Right cardiac atrium (tissue), 5 donors: ENCODE data around the gene LYZL2. TPM values are rescaled to one million over a fixed set of nuclear protein-coding genes. Genes with fewer than 3 reads are reported as not detected.
"Not testable (repeated sequence)": the region's sequence is repeated elsewhere in the genome, so short reads cannot be mapped to it uniquely, and the experiment has no call there.

ENCODE experiments used
- ATAC-seq, 2 donors: fragments of 200-7000 bp; cut with Tn5 transposase; one replicate each; pipeline versions ENCODE4 v1.8.0 to v1.9.1; 2020; ENCODE audit warnings: moderate library complexity in 2 of 2, mild to moderate bottlenecking in 1 of 2
- DNase-seq, 3 donors: peaks; one replicate each; pipeline ENCODE4 v3.0.0-alpha.2; 2020
- H3K27ac ChIP-seq: one replicate; pipeline ENCODE4 v1.5.1; 2013; ENCODE audit warnings: mild to moderate bottlenecking, low read length, control low read depth, moderate library complexity
- H3K27me3 ChIP-seq: one replicate; pipeline ENCODE4 v1.6.1; 2013; ENCODE audit not compliant: control insufficient read depth, insufficient read depth
- H3K4me1 ChIP-seq: one replicate; pipeline ENCODE4 v1.6.1; 2013; ENCODE audit warnings: low read length; ENCODE audit not compliant: control insufficient read depth, insufficient read depth
- H3K4me3 ChIP-seq: one replicate; pipeline ENCODE4 v1.5.1; 2013; ENCODE audit warnings: low read length, control low read depth
- H3K9me3 ChIP-seq: one replicate; pipeline ENCODE4 v1.6.1; 2013; ENCODE audit warnings: low read length; ENCODE audit not compliant: control insufficient read depth
- WGBS: extraction: QIAGEN DNeasy Blood & Tissue Kit; methylation state at CpG from one replicate; pipeline ENCODE4 v1.1.7; 2013; 5-methylcytosine and 5-hydroxymethylcytosine counted together
- intact Hi-C, 4 donors: fragments of 100-400 bp; cut with DNase I; formaldehyde crosslinking; loops; one replicate each; pipeline versions ENCODE4 v1.11.0 to v1.14.0; 2022 to 2023
- long read RNA-seq, 4 donors: library from polyadenylated mRNA; unstranded; transcript quantifications; one replicate each; pipeline ENCODE4 v2.0.0, GENCODE V29; 2020 to 2021
- polyA plus RNA-seq: library from polyadenylated mRNA; stranded (reverse); fragments of 200-250 nt; gene quantifications from one replicate; pipeline ENCODE4 v1.2.3, GENCODE V29; 2013
- total RNA-seq, 4 donors: library from RNA; stranded (reverse); fragmentation: NEBNext Ultra II Directional; extraction: Animal tissue kit (Norgen Biotek cat#: 25700); gene quantifications; one replicate each; pipeline ENCODE4 v1.2.1, GENCODE V29; 2021
- donor health status: healthy with polysubstance abuse.
- donor health status: DM: no; HTN: yes; CAD: no.
- donor health status: DM: no; HTN: no; CAD: no.
- donor health status: DM: no; HTN: yes; CAD: no; lungs with severe emphysema.
- donor health status: DM: yes; HTN: yes; CAD: no.

The LYZL2 gene
- total RNA-seq (not detected), polyA plus RNA-seq (not detected)
- long read RNA-seq, donor 1, result 0 reads
- long read RNA-seq, donor 2, result 0 reads
- long read RNA-seq, donor 3, result 0 reads
- long read RNA-seq, donor 4, result 0 reads

DNA sequence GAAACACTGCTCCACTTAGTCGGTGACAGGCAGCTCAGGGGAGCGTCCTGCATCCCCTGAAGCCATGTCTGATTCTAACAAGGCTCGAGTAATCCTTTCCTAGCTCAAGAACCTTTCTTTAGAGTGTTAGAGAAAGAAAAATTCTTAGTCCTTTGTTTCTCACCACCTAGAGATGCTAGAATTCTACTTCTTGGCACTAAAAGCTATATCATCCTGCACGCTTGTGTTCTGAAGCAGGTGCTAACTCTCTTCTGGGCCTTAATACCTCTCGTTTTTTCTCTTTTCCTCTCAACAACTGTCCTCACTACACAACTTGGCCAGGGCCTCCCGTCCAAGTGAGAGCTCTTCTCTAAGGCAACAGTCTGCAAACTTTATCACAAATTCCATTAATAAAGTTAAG is at the start of gene LYZL2:
TSS of gene LYZL2 (minus strand) at position 101 of the 400 bp plus-strand sequence. CDS start 2,838 bp downstream, outside the sequence.
- Histone ChIP-seq H3K27ac (no peak within 1 kb of the TSS), H3K9me3 (no peaks in the 10 kb centered on the region), H3K4me3 (no peak within 1 kb of the TSS), H3K4me1 (no peaks in the 10 kb centered on the region), H3K27me3 (no peaks in the 10 kb centered on the region)
- intact Hi-C loops, result loop anchor here in 1 of 4 donors (10.0 kb wide), 1 partner anchor 1335 kb away; no protein-coding TSS in a partner anchor
- 78% methylated on average over 6 of the region's 6 CpGs for WGBS
- no peak for ATAC-seq
- no peak for DNase-seq

DNA sequence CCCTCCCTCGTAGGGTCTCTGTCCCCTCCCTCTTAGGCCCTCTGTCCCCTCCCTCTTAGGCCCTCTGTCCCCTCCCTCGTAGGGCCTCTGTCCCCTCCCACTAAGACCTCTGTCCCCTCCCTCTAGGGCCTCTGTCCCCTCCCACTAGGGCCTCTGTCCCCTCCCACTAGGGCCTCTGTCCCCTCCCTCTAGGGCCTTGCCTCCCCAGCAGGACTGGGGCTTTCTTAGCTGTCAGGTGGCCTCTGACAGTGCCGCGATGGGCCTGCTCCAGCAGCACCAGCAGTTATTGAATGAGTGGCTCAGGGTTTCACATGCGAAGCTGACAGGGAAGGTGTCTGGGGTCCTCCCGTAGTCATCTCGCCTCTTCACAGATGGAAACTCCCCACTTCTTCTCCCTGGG is 48.1 kb upstream of the LYZL2 start:
- ATAC-seq, H3K4me1 ChIP-seq, H3K9me3 ChIP-seq, H3K4me3 ChIP-seq, H3K27ac ChIP-seq, intact Hi-C loops, DNase-seq, H3K27me3 ChIP-seq: not testable (repeated sequence)
- 84% methylated on average over 5 of the region's 7 CpGs for WGBS

DNA sequence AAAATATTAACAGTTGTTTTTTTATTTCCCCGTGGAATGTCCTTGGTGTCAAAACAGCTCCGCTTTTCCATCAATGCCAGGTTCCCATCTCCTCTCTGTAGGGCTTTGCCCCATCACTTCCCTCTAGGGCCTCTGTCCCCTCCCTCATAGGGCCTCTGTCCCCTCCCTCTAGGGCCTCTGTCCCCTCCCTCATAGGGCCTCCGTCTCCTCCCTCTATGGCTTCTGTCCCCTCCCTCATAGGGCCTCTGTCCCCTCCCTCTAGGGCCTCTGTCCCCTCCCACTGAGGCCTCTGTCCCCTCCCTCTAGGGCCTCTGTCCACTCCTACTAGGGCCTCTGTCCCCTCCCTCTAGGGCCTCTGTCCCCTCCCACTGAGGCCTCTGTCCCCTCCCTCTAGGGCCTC is 47.6 kb upstream of the LYZL2 start:
- H3K9me3 ChIP-seq, H3K4me1 ChIP-seq, H3K27ac ChIP-seq, H3K4me3 ChIP-seq, ATAC-seq, H3K27me3 ChIP-seq, intact Hi-C loops, DNase-seq: not testable (repeated sequence)
- 94% methylated on average over 3 of the region's 3 CpGs for WGBS

DNA sequence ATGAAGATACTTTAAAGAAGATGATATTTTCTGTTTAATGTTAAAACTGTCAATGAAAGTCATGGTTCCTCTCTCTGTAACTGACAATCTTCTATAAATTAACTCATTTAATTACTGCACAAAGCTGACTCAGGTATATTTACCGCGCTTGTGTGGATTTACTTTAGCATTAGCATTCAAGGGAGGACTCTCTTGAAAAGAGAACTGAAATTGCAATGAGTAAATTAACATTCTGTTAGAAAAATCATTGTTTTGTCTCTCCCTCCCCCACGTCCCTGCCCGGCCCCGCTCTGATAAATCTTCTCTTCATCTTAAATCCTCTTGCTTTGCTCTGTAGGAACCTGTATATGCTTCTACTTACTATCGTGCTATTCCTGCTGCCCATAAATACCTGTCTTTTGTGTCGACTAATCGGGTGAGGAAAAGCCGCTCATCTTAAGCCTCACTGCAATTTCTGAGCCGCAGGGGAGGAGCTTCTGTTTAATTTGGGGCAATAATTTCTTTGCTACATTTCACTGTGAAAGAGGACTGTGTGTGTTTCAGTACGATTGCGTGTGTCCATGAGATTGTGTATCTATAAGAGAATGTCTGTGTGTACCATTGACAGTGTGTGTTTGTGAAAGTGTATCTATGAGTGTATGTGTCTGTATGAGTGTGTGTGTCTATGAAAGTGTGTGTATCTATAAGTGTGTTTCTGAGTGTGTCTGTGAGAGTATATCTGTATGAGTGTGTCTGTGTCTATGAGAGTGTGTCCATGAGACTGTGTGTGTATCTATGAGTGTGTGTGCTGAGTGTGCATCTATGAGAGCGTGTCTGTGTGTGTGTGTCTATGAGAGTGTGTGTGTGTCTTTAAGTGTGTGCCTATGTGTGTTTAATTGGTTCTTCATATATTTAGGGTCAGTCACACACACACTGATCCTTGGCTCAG is 46.5 kb upstream of the LYZL2 start:
- Histone ChIP-seq H3K27me3 (no peaks in the 10 kb centered on the region), H3K27ac (no peak overlapping the region), H3K4me1 (peaks cover 2% of the 10 kb centered on the region), H3K9me3 (no peaks in the 10 kb centered on the region), H3K4me3 (no peak overlapping the region)
- DNase-seq (no peak), ATAC-seq (no peak)
- 84% methylated on average over 11 of the region's 13 CpGs for WGBS
- intact Hi-C loops, result no loop called here

DNA sequence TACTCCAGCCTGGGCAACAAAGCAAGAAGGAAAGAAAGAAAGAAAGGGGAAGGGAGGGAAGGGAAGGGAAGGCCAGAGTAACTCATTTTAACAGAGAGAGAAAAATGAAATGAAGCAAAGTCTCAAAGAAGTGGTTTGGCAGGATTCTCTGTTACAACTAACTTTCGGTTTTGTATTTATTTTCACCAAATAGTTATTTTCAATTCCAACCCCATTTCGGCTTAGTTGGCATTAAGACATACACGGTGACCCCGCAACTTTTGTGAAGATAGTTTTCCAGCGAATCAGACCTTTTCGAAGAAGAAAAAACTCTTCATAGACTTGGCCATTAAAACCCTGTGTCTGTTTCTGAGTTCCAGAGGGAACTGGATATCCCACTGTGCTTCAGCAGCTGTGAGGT is 45.2 kb upstream of the LYZL2 start:
- intact Hi-C loops, result no loop called here
- WGBS, result 86% methylated on average over 6 of the region's 6 CpGs
- H3K4me1 ChIP-seq, result peaks cover 2% of the 10 kb centered on the region
- H3K27me3 ChIP-seq, result no peaks in the 10 kb centered on the region
- ATAC-seq, result no peak
- DNase-seq, result no peak
- H3K4me3 ChIP-seq, result no peak overlapping the region
- no peaks in the 10 kb centered on the region for H3K9me3 ChIP-seq
- H3K27ac ChIP-seq, result no peak overlapping the region

DNA sequence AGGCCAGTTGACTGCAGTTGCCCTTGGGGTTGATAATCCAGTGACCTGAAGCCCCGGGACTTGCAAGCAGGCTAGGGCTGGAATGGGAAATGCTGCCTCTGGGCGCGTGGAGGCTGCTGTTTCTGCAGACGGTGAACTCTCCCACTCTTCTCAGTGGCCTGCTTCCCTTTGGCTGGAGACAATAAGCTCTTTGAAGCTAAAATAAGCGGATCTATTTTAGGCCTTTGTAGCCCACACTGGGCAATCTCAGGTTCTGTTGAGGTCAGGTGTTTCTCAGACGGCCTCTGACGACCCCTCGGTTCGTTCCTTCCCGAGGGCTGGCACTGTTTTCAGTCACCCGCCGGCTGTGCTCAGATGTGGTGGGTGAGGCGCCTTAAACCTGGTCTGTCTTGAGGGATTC is 43.7 kb upstream of the LYZL2 start:
- H3K4me1 ChIP-seq, H3K4me3 ChIP-seq, DNase-seq, intact Hi-C loops, H3K27ac ChIP-seq, H3K27me3 ChIP-seq, H3K9me3 ChIP-seq: not testable (repeated sequence)
- 59% methylated on average over 8 of the region's 13 CpGs for WGBS
- ATAC-seq, result peak in 1 of 2 donors; percentile 30

DNA sequence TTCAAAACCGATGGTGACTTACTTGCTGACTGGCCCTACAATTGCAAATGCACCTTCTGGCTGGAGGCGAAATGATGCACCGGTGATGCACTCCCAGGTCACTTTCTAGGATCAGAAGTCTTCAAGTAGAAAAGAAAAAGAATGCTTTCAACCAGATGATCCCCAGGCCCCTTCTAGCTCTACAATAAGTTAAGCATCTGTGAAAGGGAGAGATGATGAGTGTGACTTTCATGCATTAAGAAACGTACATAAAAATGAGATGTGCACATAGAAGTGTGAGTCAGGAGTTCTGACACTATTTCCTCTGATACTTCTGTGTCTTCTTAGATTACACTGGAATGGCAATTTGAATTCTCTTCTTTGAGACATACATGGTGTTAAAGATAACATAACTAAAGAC is 42.8 kb upstream of the LYZL2 start:
- H3K9me3 ChIP-seq, H3K4me3 ChIP-seq, ATAC-seq, H3K27ac ChIP-seq, H3K27me3 ChIP-seq, DNase-seq, intact Hi-C loops, H3K4me1 ChIP-seq: not testable (repeated sequence)
- WGBS, result 84% methylated on average over 4 of the region's 4 CpGs

DNA sequence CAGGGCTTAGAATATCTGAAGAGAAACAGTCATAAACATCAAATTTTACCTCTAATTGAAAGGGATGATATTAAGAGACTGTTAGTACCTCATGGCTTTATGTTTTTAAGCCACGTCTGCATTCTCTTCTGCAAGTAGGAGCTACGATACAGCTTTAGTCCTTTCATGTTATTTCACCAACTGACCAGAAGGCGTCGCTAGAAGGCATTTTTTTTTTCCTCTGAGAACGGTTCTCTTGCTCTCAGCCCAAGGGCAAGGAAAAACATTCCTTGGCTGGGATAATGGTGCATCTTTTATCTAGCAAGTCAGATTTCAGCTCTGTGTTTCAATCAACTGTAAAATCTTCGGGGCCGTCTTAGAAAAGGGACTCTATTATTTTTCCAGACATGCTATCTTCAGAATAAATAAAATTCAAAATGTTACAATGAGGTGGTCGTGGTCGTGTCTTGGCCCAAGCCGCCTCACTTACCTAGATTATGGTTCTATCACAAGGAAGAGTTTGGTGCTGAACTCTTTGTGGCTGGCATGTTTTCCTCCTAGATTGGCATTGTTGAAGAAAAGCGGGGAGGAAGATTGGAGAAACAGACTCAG is 41.6 kb upstream of the LYZL2 start:
- 36% methylated on average over 11 of the region's 11 CpGs for WGBS
- intact Hi-C loops, result no loop called here

DNA sequence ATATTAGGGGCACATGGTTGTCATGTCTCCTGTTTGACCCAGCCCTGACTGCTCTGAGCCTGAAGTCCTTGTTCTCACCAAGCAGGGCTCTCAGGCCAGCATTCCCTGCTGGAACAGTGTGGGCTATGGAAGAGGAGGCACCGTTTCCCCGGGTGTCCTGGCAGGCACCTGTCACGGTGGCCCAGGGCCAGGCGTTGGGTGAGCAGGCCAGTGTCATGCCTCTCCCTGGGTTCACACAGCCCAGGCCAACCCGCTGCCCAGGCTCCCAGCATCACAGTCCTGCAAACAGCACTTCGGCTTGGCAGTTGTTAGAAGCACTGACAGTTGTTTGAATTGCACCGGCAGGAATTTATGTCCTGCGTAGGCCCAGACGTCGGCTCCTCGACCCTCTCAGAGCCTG is 38.4 kb upstream of the LYZL2 start:
- H3K4me3 ChIP-seq, H3K9me3 ChIP-seq, H3K4me1 ChIP-seq, H3K27me3 ChIP-seq, intact Hi-C loops: not testable (repeated sequence)
- 63% methylated on average over 11 of the region's 11 CpGs for WGBS
- peak; percentile 75 to 92 for ATAC-seq
- DNase-seq, result peak; percentile 24 to 79 (median 75)
- H3K27ac ChIP-seq, result peak overlapping the region; percentile 37

More for the DNA sequence above, 41.6 kb upstream of the LYZL2 start:
- Histone ChIP-seq H3K4me3 (peak overlapping the region; percentile 27), H3K9me3 (no peaks in the 10 kb centered on the region), H3K27me3 (no peaks in the 10 kb centered on the region), H3K4me1 (peaks cover 2% of the 10 kb centered on the region), H3K27ac (no peak overlapping the region)
- ATAC-seq, result peak; percentile 36 to 76
- DNase-seq, result no peak

DNA sequence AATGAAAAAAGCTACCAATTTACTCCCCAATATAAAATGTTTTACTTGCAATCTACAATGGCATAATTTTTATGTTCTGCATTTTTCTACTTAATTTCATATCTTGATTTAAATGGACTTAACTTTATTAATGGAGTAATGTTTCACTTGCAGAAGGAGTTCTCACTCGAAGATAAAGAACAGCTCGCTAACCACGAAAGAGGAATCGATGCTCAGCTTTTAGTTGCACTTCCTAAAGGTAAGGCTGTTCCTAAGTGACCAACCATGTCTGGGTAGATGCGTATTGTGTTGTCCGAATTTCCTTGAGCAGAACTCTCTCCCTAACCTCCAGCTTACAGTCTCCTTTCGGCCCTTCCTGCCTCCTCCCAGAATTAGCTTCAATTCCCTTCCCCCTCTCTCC is 33.9 kb upstream of the LYZL2 start:
- ATAC-seq, intact Hi-C loops: not testable (repeated sequence)

DNA sequence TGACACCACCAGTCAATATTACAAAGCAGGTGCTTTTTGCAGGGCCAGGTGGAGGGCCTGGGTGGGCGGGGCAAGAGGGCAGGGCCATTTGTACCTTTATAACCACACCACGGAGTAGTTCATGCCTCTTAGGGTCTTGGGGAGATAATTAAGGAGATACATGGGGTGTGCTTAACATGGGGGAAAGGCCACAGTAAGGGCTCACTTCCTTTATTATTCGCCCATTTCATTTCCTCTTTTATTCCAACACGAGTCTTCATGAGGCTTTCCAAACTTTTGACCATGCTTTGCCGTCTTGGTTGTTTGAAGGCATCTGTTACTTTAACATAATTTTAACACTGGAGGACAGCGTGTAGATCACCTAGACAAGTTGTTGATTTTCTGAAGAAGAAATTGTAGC is 33.3 kb upstream of the LYZL2 start:
- no peak for DNase-seq
- no peaks in the 10 kb centered on the region for H3K27me3 ChIP-seq
- ATAC-seq, result no peak
- H3K9me3 ChIP-seq, result no peaks in the 10 kb centered on the region
- no peak overlapping the region for H3K4me3 ChIP-seq
- no peaks in the 10 kb centered on the region for H3K4me1 ChIP-seq
- WGBS, result 83% methylated on average over 6 of the region's 6 CpGs
- no peak overlapping the region for H3K27ac ChIP-seq
- intact Hi-C loops, result no loop called here

More for the DNA sequence above, 33.9 kb upstream of the LYZL2 start:
- not testable (repeated sequence) for H3K4me1 ChIP-seq, H3K9me3 ChIP-seq, DNase-seq, H3K27ac ChIP-seq, H3K27me3 ChIP-seq, H3K4me3 ChIP-seq
- 88% methylated on average over 5 of the region's 7 CpGs for WGBS
